ENCODE measurements around the gene IGBP1.
"Not testable (repeated sequence)": the region's sequence is repeated elsewhere in the genome, so short reads cannot be mapped to it uniquely, and the experiment has no call there.

Gene IGBP1

DNA sequence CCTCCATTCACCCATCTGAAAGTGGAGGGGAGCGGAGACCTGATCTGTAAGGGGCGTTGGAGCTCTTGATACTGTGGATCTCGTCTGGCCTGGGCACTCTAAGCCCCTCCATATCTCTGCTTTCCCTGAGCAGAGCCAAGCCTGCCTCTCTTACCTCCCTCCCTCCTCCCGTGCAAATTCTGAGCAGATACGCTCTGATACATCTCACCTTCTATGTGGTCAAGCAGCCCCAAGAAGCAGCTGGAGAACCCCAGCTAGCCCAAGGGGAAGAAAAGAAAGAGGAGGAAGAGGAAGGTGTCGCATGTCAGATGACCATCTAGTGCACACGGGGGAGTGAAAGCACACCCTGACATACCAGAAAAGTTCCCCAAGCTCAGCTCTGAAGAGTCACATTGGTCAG lies 42.1 kb downstream of the IGBP1 start:
- Mint-ChIP-seq H3K4me1 (peaks cover 6 to 13% of the 10 kb centered on the region in 2 donors), H3K9me3 (no peaks in the 10 kb centered on the region), H3K36me3 (no peaks in the 10 kb centered on the region), H3K27me3 (no peaks in the 10 kb centered on the region), H3K27ac (no peak overlapping the region), H3K4me3 (no peak overlapping the region)
- ATAC-seq (replicated peaks) (no peak), DNase-seq (no peak)

DNA sequence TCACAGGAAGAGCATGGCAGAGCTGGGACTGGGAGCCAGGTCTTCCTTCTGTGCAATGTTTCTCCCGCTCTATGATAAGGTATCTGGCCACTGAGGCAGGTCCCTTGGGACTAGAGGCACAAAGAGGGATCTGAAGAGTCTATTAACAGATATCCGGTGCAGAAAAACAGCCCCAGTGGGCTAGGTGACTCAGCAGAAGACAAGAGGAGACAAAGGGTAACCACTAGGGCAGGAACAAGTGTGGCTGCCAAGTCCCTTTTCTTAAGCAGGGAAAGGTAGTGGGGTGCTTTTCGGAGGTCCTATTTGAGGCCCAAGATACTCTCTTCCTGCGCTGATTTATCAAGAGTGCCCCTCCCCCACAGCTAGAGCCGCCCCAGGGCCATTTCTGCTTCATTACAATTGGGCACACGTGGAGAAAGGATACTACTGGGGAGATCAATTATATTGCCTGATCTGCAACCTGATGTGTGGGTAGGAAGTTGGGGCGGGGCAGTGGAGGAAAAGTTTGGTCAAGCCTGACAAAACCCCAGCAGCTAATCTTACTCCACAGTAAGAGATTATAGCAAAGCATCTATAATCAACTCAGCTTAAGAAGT lies 43.8 kb downstream of the IGBP1 start, which contains the start of gene DGAT2L6:
DGAT2L6 (plus strand) TSS at position 546 of the 596 bp plus-strand sequence. CDS start 100 bp downstream, outside the sequence.
- no peak within 1 kb of the TSS for H3K27ac Mint-ChIP-seq

DNA sequence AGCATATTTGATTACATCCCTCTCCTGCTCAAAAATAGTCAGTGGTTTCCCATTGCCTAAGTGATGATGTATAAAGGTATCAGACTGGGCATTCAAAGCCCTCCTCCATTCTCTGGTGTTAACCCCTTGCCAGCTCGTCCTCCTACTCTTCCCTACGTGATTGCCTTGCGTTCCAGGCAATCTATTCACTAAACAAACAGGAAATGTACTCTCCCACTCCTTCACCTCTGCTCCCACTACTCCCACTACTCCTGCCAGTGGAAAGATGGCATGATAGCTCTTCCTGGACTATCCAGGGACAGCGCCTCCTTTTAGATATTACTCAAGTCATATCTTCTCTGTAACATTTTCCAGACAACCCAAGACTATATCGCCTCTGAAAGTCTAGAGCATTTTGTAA lies 49.8 kb downstream of the IGBP1 start:
- DNase-seq (no peak), ATAC-seq (replicated peaks) (no peak)
- Mint-ChIP-seq H3K27ac (no peak overlapping the region), H3K4me1 (no peaks in the 10 kb centered on the region), H3K27me3 (peaks cover 7 to 21% of the 10 kb centered on the region in 2 donors), H3K4me3 (no peak overlapping the region), H3K36me3 (no peaks in the 10 kb centered on the region), H3K9me3 (peaks cover 0 to 3% of the 10 kb centered on the region in 2 donors)

More for the DNA sequence above, 43.8 kb downstream of the IGBP1 start, which contains the start of gene DGAT2L6:
- Mint-ChIP-seq H3K27me3 (no peaks in the 10 kb centered on the region), H3K36me3 (no peaks in the 10 kb centered on the region), H3K4me1 (peaks cover 6 to 13% of the 10 kb centered on the region in 2 donors), H3K4me3 (peak within 1 kb of the TSS; percentile 11 to 22), H3K9me3 (no peaks in the 10 kb centered on the region)
- ATAC-seq (replicated peaks) (peak; percentile 51 to 65), DNase-seq (peak; percentile 6)

DNA sequence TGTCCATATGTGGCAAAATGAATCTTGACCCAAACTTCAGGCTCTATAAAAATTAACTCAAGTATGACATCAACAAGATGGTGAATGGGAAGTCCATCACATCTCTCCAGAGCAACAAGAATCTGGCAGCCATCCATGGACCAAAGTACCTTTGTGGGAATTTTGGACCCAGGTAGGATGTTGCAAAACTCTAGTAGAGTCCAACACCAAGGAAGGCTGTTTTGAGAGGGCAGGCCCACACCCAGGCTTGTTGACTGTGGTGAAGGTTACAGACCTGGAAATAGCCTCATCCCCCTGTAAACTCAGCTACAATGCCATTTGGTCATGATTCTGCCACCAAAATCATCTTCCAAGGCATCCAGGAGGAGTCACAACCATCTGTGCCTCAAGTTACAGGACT lies 57.0 kb downstream of the IGBP1 start:
- peaks cover 9 to 18% of the 10 kb centered on the region in 2 donors for H3K27me3 Mint-ChIP-seq
- no peak overlapping the region for H3K27ac Mint-ChIP-seq
- no peaks in the 10 kb centered on the region for H3K4me1 Mint-ChIP-seq
- no peak for DNase-seq
- peaks cover 7 to 11% of the 10 kb centered on the region in 2 donors for H3K9me3 Mint-ChIP-seq
- peaks cover 4 to 7% of the 10 kb centered on the region in 2 donors for H3K36me3 Mint-ChIP-seq
- H3K4me3 Mint-ChIP-seq, result no peak overlapping the region
- no peak for ATAC-seq (replicated peaks)

DNA sequence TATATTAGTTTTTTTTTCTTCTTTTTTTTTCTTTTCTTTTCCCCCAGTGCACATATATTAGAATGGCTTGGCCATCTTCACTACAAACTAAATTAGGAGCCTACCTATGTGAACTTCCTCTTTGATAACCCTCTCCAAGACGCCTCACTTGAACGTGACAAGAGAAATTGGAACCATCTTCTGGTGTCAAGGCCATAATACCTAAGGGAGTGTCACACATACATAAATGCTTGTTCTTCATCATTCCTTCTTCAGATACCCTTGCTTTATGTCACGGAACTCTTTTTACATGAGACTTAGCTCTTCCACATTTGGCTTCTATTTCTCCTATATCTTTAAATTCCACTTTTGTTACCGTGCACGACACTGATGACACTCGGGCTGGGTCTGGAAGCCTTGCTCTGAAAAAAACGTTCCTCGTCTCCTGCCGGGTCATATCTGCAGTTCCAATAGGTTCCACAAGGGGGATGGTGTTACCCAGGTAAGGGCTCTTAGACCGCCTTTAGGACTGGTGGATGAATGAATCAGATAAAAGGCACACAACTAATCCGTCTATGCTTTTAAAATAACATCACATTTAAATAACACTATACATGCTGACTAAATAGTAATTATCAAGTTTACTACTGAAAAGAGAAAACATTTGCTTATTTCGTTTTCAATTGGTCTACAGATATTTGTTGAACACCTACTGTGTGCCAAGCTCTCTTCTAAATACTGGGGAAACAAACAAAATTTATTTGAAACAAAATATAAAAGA lies 63.9 kb downstream of the IGBP1 start:
- H3K4me3 Mint-ChIP-seq, result peak overlapping the region in 1 of 2 donors; percentile 8
- peaks cover 5 to 6% of the 10 kb centered on the region in 2 donors for H3K27me3 Mint-ChIP-seq
- H3K27ac Mint-ChIP-seq, result peak overlapping the region; percentile 34
- H3K36me3 Mint-ChIP-seq, result no peaks in the 10 kb centered on the region
- peaks cover 1 to 6% of the 10 kb centered on the region in 2 donors for H3K4me1 Mint-ChIP-seq
- H3K9me3 Mint-ChIP-seq, result no peaks in the 10 kb centered on the region
- DNase-seq (peak; percentile 42), ATAC-seq (replicated peaks) (peak; percentile 77 to 92)

DNA sequence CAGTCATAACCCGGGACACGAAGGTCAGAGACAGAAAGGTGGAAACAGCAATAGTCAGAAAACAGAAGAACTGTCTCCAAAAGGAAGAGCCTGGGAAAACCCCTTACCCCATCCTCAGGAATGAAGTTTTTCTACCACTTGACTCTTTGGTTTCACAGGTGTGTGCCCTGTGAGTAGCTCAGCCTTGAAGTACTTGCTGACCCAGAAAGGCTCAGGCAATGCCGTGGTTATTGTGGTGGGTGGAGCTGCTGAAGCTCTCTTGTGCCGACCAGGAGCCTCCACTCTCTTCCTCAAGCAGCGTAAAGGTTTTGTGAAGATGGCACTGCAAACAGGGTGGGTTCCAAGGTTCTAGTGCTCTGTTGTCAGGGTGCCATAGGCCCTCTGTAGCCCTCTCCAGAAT lies 68.5 kb downstream of the IGBP1 start:
- Mint-ChIP-seq H3K36me3 (no peaks in the 10 kb centered on the region), H3K27ac (no peak overlapping the region), H3K9me3 (no peaks in the 10 kb centered on the region), H3K4me1 (peaks cover 1 to 6% of the 10 kb centered on the region in 2 donors), H3K4me3 (no peak overlapping the region), H3K27me3 (peaks cover 10 to 13% of the 10 kb centered on the region in 2 donors)
- DNase-seq (no peak), ATAC-seq (replicated peaks) (no peak)

DNA sequence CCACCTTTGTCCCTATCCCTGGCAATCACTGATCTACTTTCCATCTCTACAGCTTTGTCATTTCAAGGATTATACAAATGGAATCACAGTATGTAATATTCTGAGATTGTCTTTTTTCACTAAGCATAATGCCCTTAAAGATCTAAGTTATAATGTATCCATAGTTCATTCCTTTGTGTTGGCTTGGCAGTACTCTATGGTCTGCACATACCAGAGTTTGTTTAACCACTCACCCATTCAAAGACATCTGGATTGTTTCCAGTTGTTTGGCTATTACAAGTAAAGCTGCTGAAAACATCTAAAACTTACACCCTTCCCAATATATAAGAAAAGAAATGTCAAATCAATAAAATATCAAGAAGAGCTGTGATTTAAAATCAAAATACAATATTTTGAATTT lies 75.2 kb downstream of the IGBP1 start:
- Mint-ChIP-seq H3K27me3 (peaks cover 6 to 7% of the 10 kb centered on the region in 2 donors), H3K36me3 (no peaks in the 10 kb centered on the region), H3K27ac (no peak overlapping the region), H3K4me3 (no peak overlapping the region), H3K4me1 (no peaks in the 10 kb centered on the region), H3K9me3 (no peaks in the 10 kb centered on the region)
- DNase-seq, result no peak
- ATAC-seq (replicated peaks), result no peak

DNA sequence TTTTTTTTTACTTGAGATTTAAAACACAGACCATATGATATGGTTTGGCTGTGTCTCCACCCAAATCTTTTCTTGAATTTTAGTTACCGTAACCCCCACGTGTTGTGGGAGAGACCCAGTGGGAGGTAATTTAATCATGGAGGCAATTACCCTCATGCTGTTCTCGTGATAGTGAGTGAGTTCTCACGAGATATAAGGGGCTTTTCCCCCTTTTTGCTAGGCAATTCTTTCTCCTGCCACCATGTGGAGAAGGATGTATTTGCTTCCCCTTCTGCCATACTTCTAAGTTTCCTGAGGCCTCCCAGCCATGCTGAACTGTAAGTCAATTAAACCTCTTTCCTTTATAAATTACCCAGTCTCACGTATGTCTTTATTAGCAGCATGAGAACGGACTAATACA lies 76.3 kb downstream of the IGBP1 start:
- not testable (repeated sequence) for H3K27ac Mint-ChIP-seq; H3K27me3 Mint-ChIP-seq; ATAC-seq (replicated peaks); H3K4me1 Mint-ChIP-seq; H3K9me3 Mint-ChIP-seq; H3K4me3 Mint-ChIP-seq; DNase-seq; H3K36me3 Mint-ChIP-seq
